HepG2 (cell line): Measurements from ENCODE around the gene PPAT.

Source experiments
- AFF4 ChIP-seq: sonication (generic); formaldehyde crosslinking; IDR thresholded peaks from 2 replicates; pipeline ENCODE4 v1.4.0; 2020; ENCODE audit warnings: missing genetic modification reagents
- CTCF ChIP-seq: sonication (generic); formaldehyde crosslinking; IDR thresholded peaks from 2 replicates; pipeline ENCODE4 v1.5.0; 2020; ENCODE audit warnings: mild to moderate bottlenecking, missing genetic modification reagents, moderate library complexity
- MLX ChIP-seq: IDR thresholded peaks from 2 replicates; pipeline ENCODE4 v1.6.1; 2016
- NCOA1 ChIP-seq: sonication (generic); formaldehyde crosslinking; IDR thresholded peaks from 2 replicates; pipeline ENCODE4 v1.9.0; 2021; ENCODE audit warnings: missing genetic modification reagents
- ONECUT2 ChIP-seq: sonication (generic); formaldehyde crosslinking; IDR thresholded peaks from 2 replicates; pipeline ENCODE4 v1.4.0; 2020; ENCODE audit warnings: missing genetic modification reagents
- PBX3 ChIP-seq: sonication (generic); formaldehyde crosslinking; IDR thresholded peaks from 2 replicates; pipeline ENCODE4 v1.8.1; 2023; ENCODE audit warnings: missing genetic modification reagents, inconsistent platforms, borderline replicate concordance
- TCF7L2 ChIP-seq: IDR thresholded peaks from 2 replicates; pipeline ENCODE4 v1.6.1; 2011; ENCODE audit warnings: mild to moderate bottlenecking, low read depth, low read length, moderate library complexity
- XRCC5 ChIP-seq: fragments of 200-400 bp; formaldehyde crosslinking; optimal IDR thresholded peaks from 2 replicates; pipeline ENCODE3; 2017; ENCODE audit warnings: mild to moderate bottlenecking, low read length

DNA sequence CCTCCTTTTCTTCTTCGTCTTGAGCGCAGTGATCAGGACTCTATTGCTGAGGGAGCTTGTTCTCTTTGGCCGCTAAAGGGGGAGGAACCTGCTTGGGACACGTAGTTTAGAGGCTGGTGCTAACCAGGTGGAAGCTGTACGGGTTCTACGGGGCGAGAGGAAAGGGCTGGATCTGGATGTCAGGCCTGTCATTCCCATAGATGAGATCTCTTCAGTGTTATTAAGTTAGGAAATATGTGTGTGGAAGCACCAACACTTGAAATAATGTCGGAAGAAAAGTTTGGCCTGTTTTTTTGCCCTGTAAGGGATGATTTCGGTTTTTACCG, 32.6 kb upstream of the PPAT start:
- TF ChIP-seq PBX3 (CRISPR knock-in tag) (no peak), TCF7L2 (no peak), AFF4 (CRISPR knock-in tag) (no peak), NCOA1 (CRISPR knock-in tag) (no peak), XRCC5 (no peak), MLX (no peak), CTCF (CRISPR knock-in tag) (no peak), ONECUT2 (CRISPR knock-in tag) (no peak)
